Mesangial cell (primary cell): ENCODE results near the gene ZNF670. TPM values are rescaled to one million over a fixed set of nuclear protein-coding genes. Genes with fewer than 3 reads are reported as not detected.

Experiments used
- total RNA-seq: library from RNA; depleted of rRNA; stranded (reverse); fragments of >200 nt; gene quantifications from 2 replicates; pipeline ENCODE4 v1.2.3, GENCODE V29; 2015

ZNF670 gene
- total RNA-seq = 1.6 and 1.8 TPM in 2 replicates

GRCh38 chr1:247078258-247079140 lies at the start of gene ZNF670:
ZNF670 (minus strand) TSS chr1:247078811; CDS start chr1:247078596, 215 bp downstream.

GRCh38 chr1:247103859-247104591 lies 25.4 kb upstream of the ZNF670 start, which contains the start of gene ZNF669:
ZNF669 (minus strand) TSS chr1:247104356; CDS start chr1:247104199, 157 bp downstream.

Other genes starting within 250 kb of the ZNF670 start
- gene AHCTF1, start 146.9 kb downstream of the ZNF670 start, total RNA-seq = 10.6 and 18.9 TPM in 2 replicates
- gene ZNF695, start 70.8 kb downstream of the ZNF670 start, total RNA-seq = 0.76 and 8.6 TPM in 2 replicates
- 4.6 and 7.4 TPM in 2 replicates for gene ZNF669, start 25.5 kb upstream of the ZNF670 start, total RNA-seq
- 7.8 and 10.5 TPM in 2 replicates for gene ZNF124, start 93.2 kb upstream of the ZNF670 start, total RNA-seq
- not detected in 2 replicates for gene VN1R5, start 177.3 kb upstream of the ZNF670 start, total RNA-seq